Osteoblast (primary cell): Measurements from ENCODE around the gene DNAAF5. TPM values are rescaled to one million over a fixed set of nuclear protein-coding genes. Genes with fewer than 3 reads are reported as not detected.

Experiments used
- DNase-seq: peaks from one replicate; pipeline ENCODE4 v3.0.0; 2011; ENCODE audit warnings: low spot score, mixed read lengths; ENCODE audit not compliant: insufficient read length; ENCODE audit errors: missing footprints
- H2AFZ ChIP-seq: 2 replicates; pipeline ENCODE4 v1.6.0; 2011; ENCODE audit warnings: mild to moderate bottlenecking, low read length
- H3K27ac ChIP-seq: 2 replicates; pipeline ENCODE4 v1.5.1; 2011; ENCODE audit warnings: mild to moderate bottlenecking, low read depth, low read length, moderate library complexity
- H3K27me3 ChIP-seq: 2 replicates; pipeline ENCODE4 v1.6.0; 2012; ENCODE audit warnings: mild to moderate bottlenecking, control low read depth, inconsistent platforms, low read length, moderate library complexity; ENCODE audit not compliant: insufficient read depth
- H3K36me3 ChIP-seq: 2 replicates; pipeline ENCODE4 v1.5.1; 2011; ENCODE audit warnings: mild to moderate bottlenecking, low read length, control low read depth, moderate library complexity; ENCODE audit not compliant: insufficient read depth
- H3K4me1 ChIP-seq: 2 replicates; pipeline ENCODE4 v1.5.1; 2011; ENCODE audit warnings: mild to moderate bottlenecking, low read length, control low read depth, moderate library complexity; ENCODE audit not compliant: insufficient read depth
- H3K4me2 ChIP-seq: 2 replicates; pipeline ENCODE4 v1.6.0; 2011; ENCODE audit warnings: mild to moderate bottlenecking, low read length; ENCODE audit not compliant: insufficient read depth
- H3K4me3 ChIP-seq: fragments of 200-600 bp; sonication (generic); 3 replicates; pipeline ENCODE4 v1.5.1; 2012; ENCODE audit warnings: mild to moderate bottlenecking, low read length, inconsistent platforms; ENCODE audit not compliant: insufficient read depth
- H3K79me2 ChIP-seq: 2 replicates; pipeline ENCODE4 v1.6.0; 2012; ENCODE audit warnings: mild to moderate bottlenecking, low read length, control low read depth, inconsistent platforms; ENCODE audit not compliant: insufficient read depth
- H3K9me3 ChIP-seq: 2 replicates; pipeline ENCODE4 v1.5.1; 2011; ENCODE audit warnings: low read depth, low read length, control low read depth
- H4K20me1 ChIP-seq: 2 replicates; pipeline ENCODE4 v1.6.0; 2012; ENCODE audit warnings: mild to moderate bottlenecking, low read length, control low read depth; ENCODE audit not compliant: insufficient read depth
- CTCF ChIP-seq: IDR thresholded peaks from 2 replicates; pipeline ENCODE4 v1.5.1; 2011; ENCODE audit warnings: mild to moderate bottlenecking, low read depth, low read length, moderate library complexity; ENCODE audit errors: extremely low read depth
- total RNA-seq: library from RNA; depleted of rRNA; stranded (reverse); fragments of >200 nt; gene quantifications from 2 replicates; pipeline ENCODE4 v1.2.3, GENCODE V29; 2012

The DNAAF5 gene
- total RNA-seq, 1 donor, result 22.4 TPM

DNA sequence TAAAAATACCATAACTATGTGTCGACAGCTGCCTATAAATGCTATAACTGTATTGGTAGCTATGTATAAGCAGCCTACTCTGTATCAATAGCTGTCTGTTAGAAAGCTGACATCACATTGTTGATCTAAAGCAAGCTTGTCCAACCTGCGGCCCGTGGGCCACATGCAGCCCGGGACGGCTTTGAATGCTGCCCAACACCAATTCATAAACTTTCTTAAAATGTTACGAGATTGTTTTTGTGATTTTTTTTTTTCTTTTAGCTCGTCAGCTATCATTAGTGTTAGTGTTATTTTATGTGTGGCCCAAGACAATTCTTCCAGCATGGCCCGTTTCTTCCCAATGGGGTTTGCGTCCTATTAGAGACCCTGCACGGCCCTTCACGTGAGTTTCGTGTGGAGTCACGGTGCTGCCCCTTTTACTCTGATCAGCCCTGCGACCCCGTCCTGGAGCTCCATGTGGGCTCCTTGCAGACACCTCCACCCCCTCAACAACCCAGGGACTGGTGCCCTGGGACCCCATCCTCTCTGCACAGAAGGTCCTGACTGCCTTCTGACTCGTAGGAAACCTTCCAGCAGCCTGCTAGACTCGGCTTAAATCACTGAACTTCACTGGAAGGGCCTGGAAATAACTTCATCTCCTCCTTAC lies 5.1 kb downstream of the DNAAF5 start:
- Histone ChIP-seq H4K20me1 (peaks cover 34% of the 10 kb centered on the region), H3K27ac (no peak overlapping the region), H3K4me1 (peaks cover 8% of the 10 kb centered on the region), H3K4me3 (no peak overlapping the region), H3K36me3 (peaks cover 22% of the 10 kb centered on the region), H3K79me2 (peaks cover 73% of the 10 kb centered on the region), H3K9me3 (peaks cover 7% of the 10 kb centered on the region), H3K27me3 (no peaks in the 10 kb centered on the region), H3K4me2 (no peak overlapping the region), H2AFZ (no peak overlapping the region)
- TF ChIP-seq CTCF, result no peak
- DNase-seq, result no peak

- peaks cover 34% of the 10 kb centered on the region for H4K20me1 ChIP-seq
- H3K79me2 ChIP-seq, result peaks cover 75% of the 10 kb centered on the region
- H3K36me3 ChIP-seq, result peaks cover 22% of the 10 kb centered on the region
- DNase-seq, result no peak
- H3K4me1 ChIP-seq, result peaks cover 8% of the 10 kb centered on the region
- peaks cover 7% of the 10 kb centered on the region for H3K9me3 ChIP-seq
- H3K27me3 ChIP-seq, result no peaks in the 10 kb centered on the region
- no peak for TF ChIP-seq CTCF
- no peak overlapping the region for H2AFZ ChIP-seq
- H3K4me3 ChIP-seq, result no peak overlapping the region
- no peak overlapping the region for H3K4me2 ChIP-seq
- H3K27ac ChIP-seq, result no peak overlapping the region
These were observed 5.6 kb downstream of the DNAAF5 start for GRCh38 chr7:732094-732541.

DNA sequence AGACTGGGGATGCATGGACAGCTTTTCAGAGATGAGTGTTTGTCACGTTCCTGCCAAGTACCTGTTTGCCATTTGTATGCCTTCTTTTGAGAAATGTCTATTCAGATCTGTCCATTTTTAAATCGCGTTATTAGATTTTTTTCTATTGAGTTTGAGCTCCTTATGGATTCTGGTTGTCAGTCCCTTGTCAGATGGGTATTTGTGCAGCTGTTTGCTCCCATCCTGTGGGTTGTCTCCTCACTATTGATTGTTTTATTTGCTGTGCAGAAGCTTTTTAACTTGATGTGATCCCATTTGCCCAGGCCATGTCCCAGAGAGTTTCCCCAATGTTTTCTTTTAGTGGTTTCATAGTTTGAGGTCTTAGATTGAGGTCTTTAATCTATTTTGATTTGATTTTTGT lies 6.1 kb downstream of the DNAAF5 start:
- Histone ChIP-seq H3K9me3 (peaks cover 7% of the 10 kb centered on the region), H3K27ac (no peak overlapping the region), H3K4me1 (peaks cover 8% of the 10 kb centered on the region), H4K20me1 (peaks cover 38% of the 10 kb centered on the region), H3K79me2 (peaks cover 80% of the 10 kb centered on the region), H3K27me3 (no peaks in the 10 kb centered on the region), H3K4me2 (no peak overlapping the region), H2AFZ (no peak overlapping the region), H3K4me3 (no peak overlapping the region), H3K36me3 (peaks cover 22% of the 10 kb centered on the region)
- no peak for TF ChIP-seq CTCF
- no peak for DNase-seq

- Histone ChIP-seq H2AFZ (no peak overlapping the region), H3K79me2 (peaks cover 81% of the 10 kb centered on the region), H3K27ac (no peak overlapping the region), H4K20me1 (peaks cover 38% of the 10 kb centered on the region), H3K9me3 (peaks cover 7% of the 10 kb centered on the region), H3K4me2 (no peak overlapping the region), H3K4me3 (no peak overlapping the region), H3K36me3 (peaks cover 22% of the 10 kb centered on the region), H3K4me1 (no peaks in the 10 kb centered on the region), H3K27me3 (no peaks in the 10 kb centered on the region)
- TF ChIP-seq CTCF, result no peak
- no peak for DNase-seq
These were observed 7.7 kb downstream of the DNAAF5 start for GRCh38 chr7:734214-734613.
